Measurements from ENCODE around the gene ADAT2. TPM values are rescaled to one million over a fixed set of nuclear protein-coding genes. Genes with fewer than 3 reads are reported as not detected.
A peak's percentile ranks its signal among the peaks of the same experiment; 100 is the strongest.
"Not testable (repeated sequence)": the region's sequence is repeated elsewhere in the genome, so short reads cannot be mapped to it uniquely, and the experiment has no call there.

Gene ADAT2
- 1 to 10 TPM; 1.8 to 2.2 (median 2.0) TPM for polyA plus RNA-seq (ENCODE audit: low read depth in 6 of 6)

DNA sequence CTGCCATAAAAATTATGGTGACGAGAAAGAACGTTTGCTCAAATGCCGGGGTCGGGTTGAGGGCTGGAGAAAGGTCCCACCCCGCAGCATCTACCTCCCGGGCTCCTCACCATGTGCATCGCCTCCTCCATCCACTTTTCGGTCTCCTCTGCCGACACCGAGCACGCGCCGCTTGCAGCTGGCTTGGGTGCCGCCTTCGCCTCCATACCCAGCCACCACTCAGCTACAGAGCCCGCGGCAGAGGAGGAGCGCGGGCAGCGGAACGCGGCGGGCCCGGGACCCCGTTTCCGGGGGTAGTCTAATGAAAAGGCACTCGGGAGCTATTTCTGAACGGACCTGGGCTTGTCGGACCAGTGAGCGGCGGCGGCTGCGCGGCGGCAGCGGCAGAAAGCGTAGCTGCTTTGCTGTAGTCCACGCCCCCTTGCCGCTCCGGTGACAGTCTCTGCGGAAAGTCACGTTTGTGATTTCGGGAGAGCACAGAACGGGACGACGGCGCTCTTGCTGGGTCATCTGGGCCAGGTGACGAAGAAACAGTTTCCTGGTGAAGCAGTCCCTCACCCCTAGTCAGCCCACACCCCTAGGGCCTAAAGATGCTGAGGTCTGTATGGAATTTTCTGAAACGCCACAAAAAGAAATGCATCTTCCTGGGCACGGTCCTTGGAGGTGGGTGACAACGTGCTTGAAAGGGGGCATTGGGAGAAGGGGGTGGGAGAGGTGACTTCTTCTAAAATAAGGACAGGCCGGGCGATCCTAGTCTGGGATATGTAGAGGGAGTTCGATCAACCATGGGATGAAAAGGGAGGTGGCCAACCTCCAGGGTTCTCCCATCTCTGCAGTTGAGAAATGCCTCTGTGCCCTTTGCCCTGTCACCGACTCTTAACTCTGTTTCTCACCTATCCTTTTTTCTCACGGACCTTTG lies at the start of gene ADAT2, which contains the start of gene PEX3:
ADAT2 (minus strand) TSS at position 243 of the 919 bp plus-strand sequence; CDS start at position 206, 37 bp downstream.
PEX3 (plus strand) TSS at position 353 of the 919 bp plus-strand sequence; CDS start at position 591, 238 bp downstream.
- peak; percentile 93 for DNase-seq
- peaks cover 29 to 32% (median 31%) of the 10 kb centered on the region in 3 donors for H3K4me1 Mint-ChIP-seq
- no peaks in the 10 kb centered on the region for H3K9me3 Mint-ChIP-seq
- peaks cover 0 to 4% of the 10 kb centered on the region in 2 donors for H3K36me3 Mint-ChIP-seq
- H3K27ac Mint-ChIP-seq: peak within 1 kb of the TSS; percentile 95 to 99 (median 98)
- ATAC-seq (ENCODE audit: low read depth in 2 of 2): peak; percentile 89
- H3K27me3 Mint-ChIP-seq: no peaks in the 10 kb centered on the region
- H3K4me3 Mint-ChIP-seq: peak within 1 kb of the TSS; percentile 97 to 100 (median 100)

DNA sequence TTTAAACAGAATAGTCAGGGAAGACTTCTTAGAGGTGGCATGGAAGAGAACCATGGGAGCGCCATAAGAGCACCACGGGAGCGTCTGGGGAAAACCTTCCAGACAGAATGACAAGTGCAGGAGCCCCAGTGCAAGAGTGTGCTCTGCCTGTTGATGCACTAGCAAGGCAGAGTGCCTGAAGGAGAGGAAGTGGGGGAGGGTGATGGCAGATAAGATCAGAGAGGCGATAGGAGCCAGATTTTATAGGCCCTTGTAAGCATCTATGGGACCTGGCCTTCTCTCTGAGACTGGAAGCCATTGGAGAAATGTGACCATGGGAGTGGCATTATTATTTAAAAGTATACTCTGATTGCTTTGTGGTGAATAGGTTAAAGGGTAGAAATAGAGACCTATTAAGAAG lies 47.9 kb upstream of the ADAT2 start:
- Mint-ChIP-seq H3K4me3 (no peak overlapping the region), H3K4me1 (no peaks in the 10 kb centered on the region), H3K9me3 (peaks cover 0 to 5% (median 0%) of the 10 kb centered on the region in 7 donors), H3K36me3 (peaks cover 24 to 31% of the 10 kb centered on the region in 2 donors), H3K27me3 (no peaks in the 10 kb centered on the region), H3K27ac (no peak overlapping the region)
- DNase-seq: no peak
- no peak for ATAC-seq (ENCODE audit: low read depth in 2 of 2)

DNA sequence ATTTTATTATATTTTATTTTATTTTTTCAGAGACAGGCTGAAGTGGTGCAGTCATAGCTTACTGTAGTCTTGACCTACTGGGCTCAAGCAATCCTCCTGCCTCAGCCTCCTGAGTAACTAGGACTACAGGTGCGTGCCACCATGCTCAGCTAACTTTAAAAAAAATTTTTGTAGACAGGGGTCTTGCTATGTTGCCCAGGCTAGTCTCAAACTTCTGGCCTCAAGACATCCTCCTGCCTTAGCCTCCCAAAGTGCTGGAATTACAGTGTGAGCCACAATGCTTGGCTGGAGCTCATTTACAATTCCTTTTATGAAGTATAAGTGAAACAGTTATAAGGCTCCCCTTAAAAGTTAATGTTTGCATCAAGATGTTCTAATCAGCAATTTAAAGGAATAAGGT lies 46.5 kb upstream of the ADAT2 start:
- Mint-ChIP-seq H3K36me3 (peaks cover 26 to 31% of the 10 kb centered on the region in 2 donors), H3K27ac (no peak overlapping the region), H3K27me3 (no peaks in the 10 kb centered on the region), H3K9me3 (peaks cover 0 to 5% (median 0%) of the 10 kb centered on the region in 7 donors), H3K4me3 (no peak overlapping the region), H3K4me1 (no peaks in the 10 kb centered on the region)
- DNase-seq: no peak
- ATAC-seq (ENCODE audit: low read depth in 2 of 2): no peak

DNA sequence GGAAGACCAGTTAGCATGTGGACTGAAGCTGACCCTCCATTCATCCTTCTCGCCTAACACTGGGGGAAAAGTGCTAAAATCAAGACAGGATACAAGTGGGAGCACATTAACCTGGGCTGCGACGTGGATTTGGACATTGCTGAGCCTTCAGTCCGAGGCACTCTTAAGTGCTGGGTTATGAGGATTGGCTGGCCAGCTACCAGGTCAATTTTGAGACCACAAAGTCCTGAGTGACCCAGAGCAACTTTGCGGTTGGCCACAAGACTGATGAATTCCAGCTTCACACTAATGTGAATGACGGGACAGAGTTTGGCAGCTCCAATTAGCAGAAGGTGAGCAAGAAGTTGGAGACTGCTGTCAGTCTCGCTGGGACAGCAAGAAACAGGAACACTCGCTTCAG lies 40.3 kb upstream of the ADAT2 start:
- no peak overlapping the region for H3K27ac Mint-ChIP-seq
- H3K27me3 Mint-ChIP-seq: no peaks in the 10 kb centered on the region

DNA sequence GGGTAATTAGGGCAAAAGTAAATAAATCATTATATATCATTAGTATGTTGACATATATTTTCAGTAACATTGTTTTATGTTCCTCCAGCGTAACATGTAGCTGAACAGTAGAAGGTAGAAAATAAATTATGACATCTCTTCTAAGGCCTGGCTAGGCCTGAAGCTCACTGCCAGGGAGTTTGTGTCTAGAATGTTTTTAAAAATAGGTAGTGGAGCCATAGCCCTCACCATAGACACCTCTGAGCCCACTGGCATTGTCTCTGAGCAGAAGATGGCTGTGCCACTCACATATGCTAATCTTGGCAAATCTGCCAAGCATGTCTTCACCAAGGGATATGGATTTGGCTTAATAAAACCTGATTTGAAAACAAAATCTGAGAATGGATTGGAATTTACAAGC lies 39.7 kb upstream of the ADAT2 start:
- H3K4me1 Mint-ChIP-seq: no peaks in the 10 kb centered on the region
- ATAC-seq (ENCODE audit: low read depth in 2 of 2) (no peak), DNase-seq (no peak)
- no peak overlapping the region for H3K4me3 Mint-ChIP-seq
- no peaks in the 10 kb centered on the region for H3K27me3 Mint-ChIP-seq
- H3K27ac Mint-ChIP-seq: no peak overlapping the region
- H3K36me3 Mint-ChIP-seq: peaks cover 6 to 9% of the 10 kb centered on the region in 2 donors
- no peaks in the 10 kb centered on the region for H3K9me3 Mint-ChIP-seq

More for the DNA sequence above, 40.3 kb upstream of the ADAT2 start:
- DNase-seq: no peak
- H3K4me1 Mint-ChIP-seq: no peaks in the 10 kb centered on the region
- H3K36me3 Mint-ChIP-seq: peaks cover 6 to 9% of the 10 kb centered on the region in 2 donors
- no peaks in the 10 kb centered on the region for H3K9me3 Mint-ChIP-seq
- ATAC-seq (ENCODE audit: low read depth in 2 of 2): no peak
- H3K4me3 Mint-ChIP-seq: no peak overlapping the region

DNA sequence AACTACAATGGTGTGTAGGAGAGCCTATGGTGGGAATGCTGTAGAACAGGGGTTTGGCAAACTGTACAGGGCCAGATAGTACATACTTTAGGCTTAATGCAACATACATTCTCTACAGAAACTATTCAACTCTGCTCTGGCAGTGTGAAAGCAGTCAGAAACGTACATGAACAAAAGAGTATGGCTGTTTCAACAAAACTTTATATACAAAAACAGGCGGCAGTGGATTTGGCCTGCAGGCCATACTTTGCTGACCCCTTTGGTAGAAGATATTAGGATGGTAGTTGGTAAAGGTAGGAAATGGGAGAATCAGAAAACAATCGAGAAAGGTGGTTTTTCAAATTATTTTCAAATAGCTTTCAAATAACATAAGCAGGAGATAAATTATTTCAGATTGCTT lies 36.3 kb upstream of the ADAT2 start:
- Mint-ChIP-seq H3K27ac (no peak overlapping the region), H3K27me3 (no peaks in the 10 kb centered on the region), H3K4me1 (no peaks in the 10 kb centered on the region), H3K4me3 (no peak overlapping the region), H3K9me3 (no peaks in the 10 kb centered on the region), H3K36me3 (peaks cover 0 to 3% of the 10 kb centered on the region in 2 donors)
- ATAC-seq (ENCODE audit: low read depth in 2 of 2) (no peak), DNase-seq (no peak)

DNA sequence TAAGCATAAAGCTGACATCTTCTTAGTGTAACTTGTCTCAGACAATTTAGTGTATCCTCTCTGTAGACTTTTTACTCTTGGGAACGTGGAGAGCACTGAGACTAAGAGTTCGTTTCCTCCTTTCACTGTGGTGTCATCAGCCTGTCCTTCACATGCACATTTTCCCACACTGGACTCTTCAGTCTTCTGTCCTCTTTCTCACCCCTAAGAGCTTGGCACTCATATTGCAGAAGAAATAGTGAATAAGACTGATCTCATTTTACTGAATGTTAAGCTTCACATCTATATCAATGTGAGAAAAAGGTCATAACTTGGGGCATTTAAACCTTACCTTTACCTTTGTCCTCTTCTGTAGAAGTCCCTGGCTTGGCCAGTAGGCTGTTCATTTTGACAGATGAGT lies 35.5 kb upstream of the ADAT2 start:
- ATAC-seq (ENCODE audit: low read depth in 2 of 2): no peak
- Mint-ChIP-seq H3K27ac (peak overlapping the region in 1 of 6 donors; percentile 21), H3K27me3 (no peaks in the 10 kb centered on the region), H3K36me3 (peaks cover 0 to 3% of the 10 kb centered on the region in 2 donors), H3K4me3 (no peak overlapping the region), H3K9me3 (no peaks in the 10 kb centered on the region), H3K4me1 (no peaks in the 10 kb centered on the region)
- DNase-seq: no peak

DNA sequence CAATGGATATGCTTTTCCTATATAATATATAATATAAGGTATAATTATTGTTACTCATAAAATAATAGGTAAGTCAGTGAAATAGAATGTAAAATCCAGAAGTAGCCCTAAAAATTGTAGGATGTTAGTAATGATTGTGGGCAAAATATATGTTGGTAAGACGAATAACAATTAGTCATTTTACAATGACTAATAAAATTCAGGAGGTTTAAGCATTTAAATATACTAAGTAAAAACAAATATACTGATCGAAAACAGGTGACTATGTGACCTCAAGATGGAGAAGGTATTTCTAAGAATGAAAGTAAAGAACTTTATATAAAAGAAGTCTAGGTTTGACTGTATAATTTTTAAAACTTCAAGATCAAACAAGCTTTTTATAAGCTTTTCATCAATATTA lies 32.1 kb upstream of the ADAT2 start:
- ATAC-seq (ENCODE audit: low read depth in 2 of 2) (no peak), DNase-seq (no peak)
- H3K36me3 Mint-ChIP-seq: peaks cover 7 to 13% of the 10 kb centered on the region in 2 donors
- H3K27ac Mint-ChIP-seq: no peak overlapping the region
- peaks cover 4 to 8% (median 8%) of the 10 kb centered on the region in 3 donors for H3K4me1 Mint-ChIP-seq
- no peak overlapping the region for H3K4me3 Mint-ChIP-seq
- H3K9me3 Mint-ChIP-seq: no peaks in the 10 kb centered on the region
- H3K27me3 Mint-ChIP-seq: no peaks in the 10 kb centered on the region

DNA sequence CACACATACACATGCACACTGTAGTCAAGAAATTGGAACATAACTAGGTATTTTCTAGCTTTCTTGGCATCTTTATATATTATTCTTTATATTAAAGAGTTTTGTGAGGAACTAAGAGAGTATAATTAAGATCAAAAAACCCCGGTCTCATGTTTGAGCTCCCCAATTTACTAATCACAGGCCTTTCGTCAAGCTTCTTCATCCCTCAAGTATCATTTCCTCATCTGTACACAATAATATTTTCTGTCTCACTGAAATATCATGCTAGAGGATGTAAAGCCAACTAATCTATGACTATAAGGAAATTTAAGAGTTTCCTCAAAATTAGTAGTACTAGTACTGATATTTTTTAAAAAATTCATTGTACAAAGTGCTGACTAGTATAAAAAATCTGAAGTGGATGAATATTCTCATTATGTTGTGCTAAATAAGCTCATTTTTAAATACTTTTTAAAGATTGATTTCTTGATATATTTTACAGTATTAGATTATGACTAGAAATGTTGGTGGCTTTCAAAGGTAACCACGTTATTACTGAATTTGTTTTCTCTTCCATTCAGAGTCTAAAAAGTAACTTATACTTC lies 28.1 kb upstream of the ADAT2 start:
- no peaks in the 10 kb centered on the region for H3K27me3 Mint-ChIP-seq
- peaks cover 4 to 14% (median 10%) of the 10 kb centered on the region in 3 donors for H3K4me1 Mint-ChIP-seq
- ATAC-seq (ENCODE audit: low read depth in 2 of 2): peak; percentile 48 to 52
- H3K9me3 Mint-ChIP-seq: no peaks in the 10 kb centered on the region
- no peak for DNase-seq
- no peak overlapping the region for H3K4me3 Mint-ChIP-seq
- peak overlapping the region in 1 of 6 donors; percentile 60 for H3K27ac Mint-ChIP-seq
- peaks cover 37 to 38% of the 10 kb centered on the region in 2 donors for H3K36me3 Mint-ChIP-seq

DNA sequence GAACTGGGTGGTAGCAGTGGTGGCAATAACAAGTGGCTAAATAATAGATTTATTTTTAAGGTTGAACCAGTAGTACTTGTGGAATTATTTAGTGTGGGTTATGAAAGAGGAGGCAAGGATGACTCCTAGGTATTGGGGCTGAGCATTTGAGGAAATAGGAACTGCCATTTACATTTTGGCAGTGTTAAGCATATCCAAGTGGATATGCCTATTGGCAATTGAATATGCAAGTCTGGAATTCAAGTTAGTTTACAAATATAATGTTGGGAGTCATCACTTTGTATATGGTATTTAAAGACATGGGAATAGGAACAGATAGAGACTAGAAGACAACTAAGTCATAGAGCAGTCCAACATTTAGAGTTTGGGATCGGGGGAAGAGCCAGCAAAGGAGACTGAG lies 26.1 kb upstream of the ADAT2 start:
- ATAC-seq (ENCODE audit: low read depth in 2 of 2): no peak
- DNase-seq: no peak
- peaks cover 50 to 52% of the 10 kb centered on the region in 2 donors for H3K36me3 Mint-ChIP-seq
- peak overlapping the region in 1 of 8 donors; percentile 31 for H3K4me3 Mint-ChIP-seq
- H3K4me1 Mint-ChIP-seq: peaks cover 4 to 14% (median 10%) of the 10 kb centered on the region in 3 donors
- peak overlapping the region in 1 of 6 donors; percentile 7 for H3K27ac Mint-ChIP-seq
- no peaks in the 10 kb centered on the region for H3K9me3 Mint-ChIP-seq
- H3K27me3 Mint-ChIP-seq: no peaks in the 10 kb centered on the region

DNA sequence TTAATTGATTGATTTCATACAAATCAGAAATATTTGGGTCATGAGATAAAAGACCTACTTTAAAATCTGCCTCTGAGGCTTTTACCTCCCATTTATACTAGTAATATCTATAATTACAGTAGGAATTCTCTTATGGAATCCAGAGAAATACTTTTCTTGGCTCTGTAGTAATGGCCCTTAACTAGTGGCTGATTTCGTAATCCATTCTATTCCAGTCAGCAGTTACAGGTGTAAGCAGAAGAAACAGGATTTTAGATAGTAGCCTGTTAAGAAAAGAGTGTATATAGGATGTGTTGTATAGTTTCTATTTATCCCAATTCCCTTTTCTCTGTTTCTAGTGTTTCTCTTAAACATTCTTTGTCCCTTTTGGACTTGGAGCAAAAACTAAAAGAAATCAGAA lies 21.3 kb upstream of the ADAT2 start:
- no peak for DNase-seq
- no peak overlapping the region for H3K4me3 Mint-ChIP-seq
- H3K27ac Mint-ChIP-seq: no peak overlapping the region
- H3K4me1 Mint-ChIP-seq: peaks cover 0 to 4% (median 0%) of the 10 kb centered on the region in 3 donors
- H3K9me3 Mint-ChIP-seq: no peaks in the 10 kb centered on the region
- H3K36me3 Mint-ChIP-seq: peaks cover 37% of the 10 kb centered on the region in 2 donors
- no peak for ATAC-seq (ENCODE audit: low read depth in 2 of 2)
- no peaks in the 10 kb centered on the region for H3K27me3 Mint-ChIP-seq

DNA sequence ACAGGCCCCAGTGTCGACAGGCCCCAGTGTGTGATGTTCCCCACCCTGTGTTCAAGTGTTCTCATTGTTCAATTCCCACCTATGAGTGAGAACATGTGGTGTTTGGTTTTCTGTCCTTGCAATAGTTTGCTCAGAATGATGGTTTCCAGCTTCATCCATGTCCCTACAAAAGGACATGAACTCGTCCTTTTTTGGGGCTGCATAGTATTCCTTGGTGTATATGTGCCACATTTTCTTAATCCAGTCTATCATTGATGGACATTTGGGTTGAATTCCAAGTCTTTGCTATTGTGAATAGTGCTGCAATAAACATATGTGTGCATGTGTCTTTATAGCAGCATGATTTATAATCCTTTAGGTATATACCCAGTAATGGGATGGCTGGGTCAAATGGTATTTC lies 18.3 kb upstream of the ADAT2 start:
- H3K9me3 Mint-ChIP-seq; H3K27ac Mint-ChIP-seq; H3K4me1 Mint-ChIP-seq; H3K4me3 Mint-ChIP-seq; ATAC-seq (ENCODE audit: low read depth in 2 of 2); DNase-seq; H3K27me3 Mint-ChIP-seq: not testable (repeated sequence)
- H3K36me3 Mint-ChIP-seq: peaks cover 15 to 24% of the 10 kb centered on the region in 2 donors

DNA sequence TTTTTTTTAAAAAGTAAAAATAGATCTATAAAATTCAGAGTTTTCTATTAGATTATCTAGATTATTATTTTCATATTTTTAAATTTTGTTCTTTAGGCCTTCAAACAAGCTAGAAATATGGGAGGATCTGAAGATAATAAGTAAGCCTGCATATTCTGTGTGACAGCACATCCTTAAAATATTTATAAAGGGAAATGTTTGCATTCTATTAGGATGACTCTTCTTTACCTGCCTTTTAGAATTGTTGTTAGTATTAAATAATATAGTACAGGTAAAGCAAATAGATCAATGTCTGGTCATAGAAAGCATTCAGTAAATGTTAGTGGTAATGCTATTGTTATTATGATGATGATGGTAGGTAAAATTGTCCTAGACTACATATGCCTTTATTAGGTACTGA lies 17.5 kb upstream of the ADAT2 start:
- H3K9me3 Mint-ChIP-seq: no peaks in the 10 kb centered on the region
- H3K27me3 Mint-ChIP-seq: no peaks in the 10 kb centered on the region
- ATAC-seq (ENCODE audit: low read depth in 2 of 2): no peak
- H3K4me3 Mint-ChIP-seq: no peak overlapping the region
- peaks cover 0 to 10% (median 4%) of the 10 kb centered on the region in 3 donors for H3K4me1 Mint-ChIP-seq
- H3K27ac Mint-ChIP-seq: no peak overlapping the region
- H3K36me3 Mint-ChIP-seq: peaks cover 10 to 23% of the 10 kb centered on the region in 2 donors
- no peak for DNase-seq

Measured in naive B cell (primary cell).